ENCODE results near the gene PIEZO2. TPM values are rescaled to one million over a fixed set of nuclear protein-coding genes. Genes with fewer than 3 reads are reported as not detected.
"Not testable (repeated sequence)": the region's sequence is repeated elsewhere in the genome, so short reads cannot be mapped to it uniquely, and the experiment has no call there.

PIEZO2 gene
- total RNA-seq, 2 donors from 2014 or later, result not detected

DNA sequence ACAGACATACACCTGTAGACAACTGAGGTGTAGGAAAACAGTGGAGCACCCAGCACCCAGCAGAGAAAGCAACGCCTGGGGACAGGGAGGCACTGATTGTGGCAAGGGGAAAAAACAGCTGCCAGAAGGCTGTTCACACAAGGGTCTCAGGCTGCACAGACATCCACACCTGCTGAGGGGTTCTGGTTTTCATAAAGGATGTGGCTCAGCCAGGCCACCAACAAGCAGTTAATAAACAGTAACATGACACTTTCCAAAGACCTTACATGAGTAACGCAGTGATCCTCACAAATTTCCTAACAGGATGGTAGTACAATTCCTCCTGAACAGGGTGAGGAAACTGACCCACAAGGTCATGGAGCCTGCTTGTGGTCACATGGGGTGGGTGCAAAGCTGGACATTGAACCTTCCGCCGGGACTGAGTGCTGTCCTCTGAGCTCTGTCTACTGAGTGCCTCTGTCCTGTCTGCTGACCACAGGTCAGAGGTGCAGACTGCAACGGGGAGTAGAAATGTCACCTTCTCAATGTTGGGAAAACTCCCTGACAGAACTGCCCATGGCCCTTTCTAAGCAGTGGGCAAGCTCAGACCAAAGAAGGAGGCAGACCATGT lies 506.3 kb downstream of the PIEZO2 start:
- ATAC-seq; H3K9me3 Mint-ChIP-seq; H3K36me3 Mint-ChIP-seq; H3K27ac Mint-ChIP-seq; DNase-seq (ENCODE audit: low spot score in 2 of 2): not testable (repeated sequence)

DNA sequence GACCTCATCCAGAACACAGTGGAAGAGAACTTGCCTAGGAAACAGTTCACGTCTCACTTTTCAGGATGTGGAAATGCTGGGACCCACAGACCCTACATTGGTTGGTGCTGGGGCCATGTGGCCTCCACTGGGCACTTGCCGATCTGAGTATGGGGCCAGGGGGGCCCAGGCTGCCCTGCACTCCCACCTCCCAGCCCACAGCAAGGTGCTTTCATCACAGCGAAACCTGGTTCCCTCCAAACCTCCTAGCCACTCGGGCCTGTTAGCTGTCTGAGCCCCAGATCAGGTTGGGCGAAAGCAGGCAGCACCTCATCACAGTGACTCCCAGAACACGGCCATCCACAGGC lies 510.9 kb downstream of the PIEZO2 start:
- not testable (repeated sequence) for DNase-seq (ENCODE audit: low spot score in 2 of 2); H3K27ac Mint-ChIP-seq; H3K36me3 Mint-ChIP-seq

DNA sequence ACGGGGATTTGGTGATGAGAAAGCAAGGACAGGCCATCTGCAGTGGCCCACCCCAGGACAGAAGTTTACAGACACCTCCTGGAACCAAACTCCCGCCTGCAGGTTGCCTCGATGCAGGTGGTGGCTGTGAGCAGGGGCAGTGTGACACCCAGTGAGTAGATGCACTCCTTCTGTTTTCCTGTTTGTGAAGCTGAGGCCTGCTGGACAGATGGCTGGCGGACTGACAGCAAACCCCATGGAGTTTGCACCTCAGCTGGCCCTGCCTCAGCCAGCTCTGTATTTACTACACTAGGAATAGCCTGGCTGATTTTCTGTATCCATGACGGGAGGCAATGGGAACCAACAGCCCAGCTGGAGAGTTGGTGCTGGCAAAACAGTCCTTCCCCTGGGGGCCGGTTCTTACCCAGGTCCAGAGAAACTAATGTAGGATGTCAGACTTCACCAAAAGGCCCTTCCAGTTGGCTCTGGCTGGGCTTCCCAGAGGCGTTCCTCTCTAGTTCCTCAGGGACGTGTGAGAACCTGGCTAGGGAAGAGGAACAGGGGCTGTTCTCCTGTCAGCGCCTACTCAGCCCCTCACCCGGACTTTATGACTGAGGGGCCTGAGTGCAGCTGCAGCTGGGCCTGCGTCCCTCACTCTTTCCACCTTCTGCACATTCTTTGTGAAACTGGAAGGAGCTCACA lies 511.4 kb downstream of the PIEZO2 start:
- not testable (repeated sequence) for H3K36me3 Mint-ChIP-seq

More for the DNA sequence above, 510.9 kb downstream of the PIEZO2 start:
- ATAC-seq, H3K9me3 Mint-ChIP-seq: not testable (repeated sequence)

DNA sequence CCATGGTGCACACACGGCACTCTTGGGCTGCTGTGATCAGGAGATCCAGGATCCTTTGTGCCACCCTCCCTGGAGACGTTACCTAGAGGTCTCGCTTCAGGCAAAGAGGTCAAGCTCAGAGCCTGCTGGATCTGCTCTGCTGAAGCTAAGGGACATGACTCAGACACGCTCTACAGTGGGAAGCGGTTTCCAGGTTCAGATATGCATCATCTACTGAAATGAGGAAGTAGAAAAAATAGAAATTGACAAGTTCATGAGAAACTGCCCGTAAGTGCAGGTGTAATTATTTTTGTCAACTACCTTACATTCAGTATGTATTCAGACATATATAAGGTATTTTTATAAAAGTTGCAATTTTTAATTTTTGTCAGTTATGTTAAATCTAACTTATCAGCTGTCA lies 520.3 kb downstream of the PIEZO2 start:
- not testable (repeated sequence) for H3K9me3 Mint-ChIP-seq; H3K27ac Mint-ChIP-seq; H3K36me3 Mint-ChIP-seq; DNase-seq (ENCODE audit: low spot score in 2 of 2)
- peak; percentile 81 to 93 for ATAC-seq

More for the DNA sequence above, 511.4 kb downstream of the PIEZO2 start:
- not testable (repeated sequence) for H3K9me3 Mint-ChIP-seq; ATAC-seq; H3K27ac Mint-ChIP-seq; DNase-seq (ENCODE audit: low spot score in 2 of 2)

DNA sequence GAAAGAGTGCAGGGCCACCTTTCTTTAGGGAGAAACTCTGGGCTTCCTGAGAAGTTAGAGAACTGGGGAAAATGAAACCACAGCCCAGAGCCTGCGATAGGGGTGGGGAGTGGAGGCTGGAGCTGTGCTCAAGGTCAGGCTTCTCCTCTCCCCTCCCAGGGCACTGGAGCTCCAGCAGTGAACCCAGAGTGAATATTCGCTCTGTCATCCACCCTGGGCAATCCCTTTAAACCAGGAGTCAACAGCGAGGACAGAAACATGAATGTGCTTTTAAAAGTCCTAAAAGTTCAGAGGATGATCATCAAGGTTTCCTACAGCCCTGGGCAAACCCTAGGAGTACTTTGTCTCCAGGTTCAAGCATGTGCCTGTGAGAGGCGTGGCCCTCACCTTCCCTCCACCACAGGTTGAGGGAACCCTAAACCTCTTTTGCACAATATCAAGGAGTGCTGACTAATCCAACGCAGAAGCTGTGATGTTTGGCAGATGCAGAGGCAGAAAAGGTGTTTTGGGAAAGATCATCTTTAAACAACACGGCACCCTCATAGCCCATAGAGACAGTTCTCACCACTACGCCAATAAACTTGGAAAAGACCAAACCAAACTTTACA lies 522.7 kb downstream of the PIEZO2 start:
- not testable (repeated sequence) for ATAC-seq; H3K27ac Mint-ChIP-seq; H3K36me3 Mint-ChIP-seq; H3K9me3 Mint-ChIP-seq; DNase-seq (ENCODE audit: low spot score in 2 of 2)

DNA sequence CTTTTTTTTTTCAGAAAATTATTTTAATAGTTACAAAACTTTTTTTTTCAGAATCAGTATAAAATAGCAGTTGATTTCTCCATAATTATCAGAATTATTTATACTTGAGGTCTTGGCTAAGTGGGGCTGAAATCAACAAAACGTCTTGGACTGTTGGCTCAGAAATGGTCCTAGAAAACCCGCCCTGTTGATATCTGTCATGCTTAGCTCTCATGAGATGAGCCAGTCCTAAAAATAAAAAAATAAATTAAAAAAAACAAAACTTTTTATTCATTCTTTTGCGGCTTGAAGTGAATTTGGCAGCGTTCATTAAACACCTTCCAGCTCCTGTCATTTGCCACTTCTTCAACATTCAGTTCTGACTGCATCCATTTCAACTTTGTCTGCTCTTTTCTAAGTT lies 525.8 kb downstream of the PIEZO2 start:
- not testable (repeated sequence) for DNase-seq (ENCODE audit: low spot score in 2 of 2); H3K27ac Mint-ChIP-seq; H3K9me3 Mint-ChIP-seq; ATAC-seq; H3K36me3 Mint-ChIP-seq

DNA sequence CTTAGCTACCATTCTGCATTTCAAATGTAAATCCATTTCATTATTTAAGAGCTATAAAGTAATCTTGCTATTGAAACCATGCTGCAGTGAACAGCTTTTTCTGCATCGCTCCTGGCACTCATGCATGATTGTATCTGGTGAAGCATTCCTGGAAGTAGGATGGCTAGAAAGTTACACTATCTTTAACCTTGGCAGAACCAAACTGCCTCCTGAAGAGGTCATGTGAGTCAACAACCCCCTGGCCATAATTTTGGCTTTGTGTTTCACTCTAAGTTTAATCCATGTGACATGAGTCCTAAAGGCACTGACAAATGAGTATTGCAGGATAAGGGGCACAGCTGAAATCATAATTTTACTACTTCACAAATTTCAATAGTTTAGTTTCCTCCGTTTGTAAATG lies 526.4 kb downstream of the PIEZO2 start:
- DNase-seq (ENCODE audit: low spot score in 2 of 2); H3K36me3 Mint-ChIP-seq; H3K9me3 Mint-ChIP-seq; ATAC-seq; H3K27ac Mint-ChIP-seq: not testable (repeated sequence)

DNA sequence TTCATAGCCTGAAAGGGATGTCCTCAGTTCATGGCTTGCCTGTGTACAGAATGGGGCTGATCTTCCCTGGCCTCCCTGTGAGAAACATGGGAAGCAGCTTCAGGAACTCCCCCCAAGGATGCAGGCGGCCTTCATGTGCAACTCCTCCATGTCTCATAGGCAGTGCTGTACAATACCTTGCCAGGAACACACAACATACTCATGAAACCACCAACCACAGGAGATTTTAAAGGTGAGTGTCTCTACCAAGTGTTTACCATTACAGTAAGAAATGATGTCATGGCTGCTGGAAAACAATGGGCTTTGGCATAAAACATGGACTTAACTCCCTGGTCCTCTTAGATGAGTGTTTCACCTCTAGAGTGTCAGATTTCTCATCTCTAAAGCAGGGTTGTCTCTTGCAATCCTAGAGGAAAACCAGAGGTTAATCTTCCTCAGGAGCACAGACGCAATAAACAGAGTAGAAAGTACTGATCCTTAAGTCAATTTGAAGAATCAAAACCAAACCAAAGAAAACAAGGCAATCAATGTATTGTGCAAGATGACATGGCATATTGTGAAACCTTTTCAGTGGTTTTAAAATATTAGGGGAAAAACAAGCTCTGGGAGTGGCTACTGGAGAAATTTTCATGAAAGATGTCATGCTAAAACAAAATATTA lies 528.6 kb downstream of the PIEZO2 start:
- not testable (repeated sequence) for H3K27ac Mint-ChIP-seq; DNase-seq (ENCODE audit: low spot score in 2 of 2); H3K9me3 Mint-ChIP-seq; H3K36me3 Mint-ChIP-seq; ATAC-seq

Measured in activated naive CD4-positive, alpha-beta T cell treated with anti-CD3 and anti-CD28 coated beads, Interleukin-2, amount 50 U/mL, for 72 hours (primary cell).